A549 (cell line): ENCODE data around the gene HAUS3. TPM values are rescaled to one million over a fixed set of nuclear protein-coding genes. Genes with fewer than 3 reads are reported as not detected.

Experiments
- ATAC-seq, 2 experiments: fragments of 200-7000 bp in 1 of 2; fragments of >200 bp in 1 of 2; cut with Nextera tagmentation in 1 of 2; cut with Tn5 transposase in 1 of 2; 3 replicates each; pipeline versions ENCODE4 v1.8.0 to v1.9.1; 2018 to 2020; ENCODE audit warnings: mild to moderate bottlenecking in 1 of 2, moderate library complexity in 1 of 2
- CTCF ChIA-PET: fragments of 300-600 bp; sonication (Branson Sonifier 250); formaldehyde crosslinking; extraction: SDS; loops from one replicate; lab custom pipeline; 2021; ENCODE audit warnings: antibody characterized with exemption, inconsistent platforms; lab: Yijun Ruan, JAX
- POLR2A ChIA-PET: fragments of 350-600 bp; formaldehyde crosslinking; extraction: SDS; loops from one replicate; lab custom pipeline; 2021; ENCODE audit warnings: antibody characterized with exemption, inconsistent platforms; lab: Yijun Ruan, JAX
- DNase-seq, 2 experiments: peaks; one replicate each; pipeline versions ENCODE4 v3.0.0 to v3.0.0-alpha.2; 2011 to 2016; ENCODE audit warnings: low read depth in 1 of 2, low spot score in 1 of 2
- FAIRE-seq: peaks from 2 replicates; lab custom pipeline; 2011; peaks lifted over from hg19 to GRCh38; lab: Jason Lieb, UNC
- H3K27ac ChIP-seq, 2 experiments: fragments of >200 bp; sonication (Bioruptor Twin); formaldehyde crosslinking; 3 replicates each; pipeline ENCODE4 v1.5.1; 2016 to 2017
- H3K4me1 ChIP-seq: fragments of >200 bp; sonication (Bioruptor Twin); formaldehyde crosslinking; 3 replicates; pipeline ENCODE4 v1.6.1; 2016
- H3K4me2 ChIP-seq: fragments of >200 bp; sonication (Bioruptor Twin); formaldehyde crosslinking; 3 replicates; pipeline ENCODE4 v1.6.1; 2016
- H3K4me3 ChIP-seq: fragments of >200 bp; sonication (Bioruptor Twin); formaldehyde crosslinking; 3 replicates; pipeline ENCODE4 v1.5.1; 2016
- H3K9me3 ChIP-seq: fragments of >200 bp; sonication (Bioruptor Twin); formaldehyde crosslinking; 3 replicates; pipeline ENCODE4 v1.6.1; 2016
- CHD2 ChIP-seq: fragments of 150-350 bp; IDR thresholded peaks from 2 replicates; pipeline ENCODE4 v1.6.1; 2014; ENCODE audit warnings: low read length; ENCODE audit not compliant: partially characterized antibody
- CTCF ChIP-seq: fragments of >200 bp; sonication (Bioruptor Twin); formaldehyde crosslinking; IDR thresholded peaks from 3 replicates; pipeline ENCODE4 v1.5.1; 2016
- EHF ChIP-seq: fragments of 250-450 bp; sonication (Bioruptor Pico); IDR thresholded peaks from 2 replicates; pipeline ENCODE4 v1.5.0; 2020; ENCODE audit warnings: mild to moderate bottlenecking
- FOSL2 ChIP-seq, 2 experiments: fragments of 450-650 bp in 1 of 2; fragments of >200 bp in 1 of 2; sonication (Bioruptor Twin) in 1 of 2; formaldehyde crosslinking; IDR thresholded peaks; 2 replicates each; pipeline versions ENCODE4 v1.5.0 to v1.6.1; 2016 to 2020; ENCODE audit warnings: mild to moderate bottlenecking in 1 of 2, moderate library complexity in 1 of 2
- KDM1A ChIP-seq: fragments of 200-600 bp; sonication (generic); IDR thresholded peaks from 2 replicates; pipeline ENCODE4 v1.6.1; 2016; ENCODE audit warnings: low read depth, mild to moderate bottlenecking
- MAFK ChIP-seq: fragments of 450-650 bp; IDR thresholded peaks from 2 replicates; pipeline ENCODE4 v1.6.1; 2014; ENCODE audit not compliant: partially characterized antibody
- NR3C1 ChIP-seq: fragments of >200 bp; sonication (Bioruptor Twin); formaldehyde crosslinking; IDR thresholded peaks from 3 replicates; pipeline ENCODE4 v1.6.1; 2017
- POLR2AphosphoS2 ChIP-seq: conservative IDR thresholded peaks from 2 replicates; pipeline ENCODE4 v1.6.1; 2012; ENCODE audit warnings: low read length, improper control_type of control experiment, inconsistent platforms
- SMC3 ChIP-seq: fragments of >200 bp; sonication (Bioruptor Twin); formaldehyde crosslinking; IDR thresholded peaks from 3 replicates; pipeline ENCODE4 v1.6.1; 2018; ENCODE audit warnings: inconsistent platforms
- TP53 ChIP-seq: fragments of 250-450 bp; sonication (Bioruptor Pico); IDR thresholded peaks from 2 replicates; pipeline ENCODE4 v1.5.0; 2021; ENCODE audit warnings: mild to moderate bottlenecking, moderate library complexity
- ZC3H11A ChIP-seq: fragments of 450-650 bp; IDR thresholded peaks from 2 replicates; pipeline ENCODE4 v1.6.1; 2014; ENCODE audit warnings: antibody characterized with exemption, mild to moderate bottlenecking
- ZFP36 ChIP-seq: fragments of 450-650 bp; IDR thresholded peaks from 2 replicates; pipeline ENCODE4 v1.6.1; 2014; ENCODE audit warnings: borderline replicate concordance; ENCODE audit not compliant: partially characterized antibody
- ZNF302 ChIP-seq: fragments of 250-450 bp; sonication (Bioruptor Pico); IDR thresholded peaks from 2 replicates; pipeline ENCODE4 v1.9.0; 2021; ENCODE audit warnings: inconsistent platforms, mild to moderate bottlenecking, moderate library complexity
- WGBS: methylation state at CpG from one replicate; pipeline ENCODE4 v1.1.6; 2017; ENCODE audit errors: missing lambda C conversion rate; 5-methylcytosine and 5-hydroxymethylcytosine counted together
- polyA plus RNA-seq, 4 experiments: library from polyadenylated mRNA; depleted of rRNA in 3 of 4; stranded (reverse); fragments of >200 nt; fragmentation: RNase III in 1 of 4; extraction: RNeasy Plus Mini Kit Qiagen cat#74134 plus additional on column Dnase treatment in 1 of 4; gene quantifications; 2 replicates in 3 of 4; 3 replicates in 1 of 4; pipeline ENCODE4 v1.2.3, GENCODE V29; 2011 to 2017
- TF ChIP-seq, protein P1 (sequence below): IDR thresholded peaks from 2 replicates; pipeline ENCODE4 v1.6.1; 2012

The HAUS3 gene
- polyA plus RNA-seq, 2 of the 4 experiments (the other 2 are of a cell fraction) = 7.7 to 10.6 TPM

- no peak for TF ChIP-seq ZNF302 (CRISPR knock-in tag)
Observed at GRCh38 chr4:2289955-2290333, 48.0 kb upstream of the HAUS3 start (continued).

DNA sequence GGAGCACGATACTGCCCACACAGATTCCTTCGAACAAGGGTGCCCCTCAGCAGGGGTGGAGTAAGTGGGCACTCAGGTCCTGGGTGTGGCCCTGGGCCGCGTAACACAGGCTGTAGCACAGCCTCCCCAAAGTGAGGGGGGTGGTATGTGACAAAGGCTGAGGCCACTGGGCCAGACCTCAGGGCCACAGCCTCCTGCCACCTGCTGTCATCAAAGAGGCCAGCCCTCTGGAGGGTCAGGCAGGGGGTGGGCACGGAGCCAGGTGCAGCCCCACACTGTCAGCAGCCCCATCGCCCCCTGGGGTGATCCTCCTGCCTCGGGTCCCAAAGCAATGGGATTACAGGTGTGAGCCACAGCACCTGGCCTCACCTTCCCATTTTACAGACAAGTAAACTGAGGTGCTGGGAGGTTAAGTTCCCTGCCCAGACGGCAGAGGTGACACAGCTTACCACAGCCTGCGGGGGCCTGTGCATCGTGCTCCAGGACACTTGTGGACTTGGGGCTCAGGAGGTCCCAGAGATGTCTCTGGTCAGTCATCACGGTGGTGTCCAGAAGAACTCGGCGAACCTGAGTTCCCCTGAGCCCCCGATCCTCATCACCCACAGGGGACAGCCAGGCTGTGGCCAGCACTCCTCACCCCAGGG lies 47.5 kb upstream of the HAUS3 start:
- POLR2A ChIA-PET = no interaction called here
- Histone ChIP-seq H3K9me3 (no peaks in the 10 kb centered on the region), H3K4me1 (no peaks in the 10 kb centered on the region), H3K27ac (no peak overlapping the region), H3K4me2 (no peak overlapping the region), H3K4me3 (no peak overlapping the region)
- CTCF ChIA-PET = interaction anchor here (1.1 to 1.5 kb wide), 2 partner anchors 9 to 33 kb away, joined by 3 read pairs; no protein-coding TSS in a partner anchor
- WGBS = 96% methylated on average over 4 of the region's 14 CpGs
- ATAC-seq (no peak), DNase-seq (no peak), FAIRE-seq (no peak)
- TF ChIP-seq NR3C1 = no peak

DNA sequence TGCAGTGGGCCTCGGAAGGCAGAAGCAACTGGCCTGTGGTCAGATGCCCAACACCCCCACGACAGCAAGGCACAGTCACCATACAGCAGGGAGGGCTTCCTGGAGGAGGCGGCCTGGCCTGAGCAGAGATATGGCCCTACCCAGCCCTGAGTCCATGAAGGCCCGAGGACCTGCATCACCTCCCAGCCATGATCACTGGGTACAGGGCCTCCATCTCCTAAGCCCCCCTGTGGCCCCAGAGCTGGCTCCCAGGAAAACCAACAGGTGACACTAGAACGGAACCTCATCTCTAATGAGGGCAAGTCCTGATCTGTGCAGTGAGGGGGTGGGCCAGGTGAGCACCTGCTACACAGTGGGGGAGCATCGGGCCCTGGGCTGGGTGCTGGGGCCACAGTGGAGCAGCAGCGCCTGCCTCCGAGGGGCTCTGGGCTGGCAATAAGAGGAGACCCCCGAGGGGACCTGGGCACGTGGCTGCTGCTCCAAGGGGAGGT lies 46.2 kb upstream of the HAUS3 start:
- Histone ChIP-seq H3K4me1 (no peaks in the 10 kb centered on the region), H3K4me3 (no peak overlapping the region), H3K4me2 (no peak overlapping the region), H3K9me3 (no peaks in the 10 kb centered on the region), H3K27ac (no peak overlapping the region)
- 100% methylated on average over 4 of the region's 10 CpGs for WGBS
- ATAC-seq (no peak), DNase-seq (no peak), FAIRE-seq (no peak)
- peak; percentile 82 for TF ChIP-seq ZFP36
- TF ChIP-seq CHD2 = no peak
- POLR2A ChIA-PET = no interaction called here
- CTCF ChIA-PET = no interaction called here

GRCh38 chr4:2287594-2287915 lies 45.6 kb upstream of the HAUS3 start:
- ATAC-seq (no peak; a peak in 1 of 6 replicates), DNase-seq (no peak), FAIRE-seq (no peak)
- no peaks in the 10 kb centered on the region for H3K9me3 ChIP-seq
- H3K27ac ChIP-seq = no peak overlapping the region
- TF ChIP-seq POLR2AphosphoS2 (no peak), MAFK (no peak), KDM1A (no peak), CTCF (no peak), CHD2 (no peak)
- POLR2A ChIA-PET = no interaction called here
- no peaks in the 10 kb centered on the region for H3K4me1 ChIP-seq
- no peak overlapping the region for H3K4me3 ChIP-seq
- 82% methylated on average over 7 of the region's 9 CpGs for WGBS
- CTCF ChIA-PET = no interaction called here
- H3K4me2 ChIP-seq = no peak overlapping the region

DNA sequence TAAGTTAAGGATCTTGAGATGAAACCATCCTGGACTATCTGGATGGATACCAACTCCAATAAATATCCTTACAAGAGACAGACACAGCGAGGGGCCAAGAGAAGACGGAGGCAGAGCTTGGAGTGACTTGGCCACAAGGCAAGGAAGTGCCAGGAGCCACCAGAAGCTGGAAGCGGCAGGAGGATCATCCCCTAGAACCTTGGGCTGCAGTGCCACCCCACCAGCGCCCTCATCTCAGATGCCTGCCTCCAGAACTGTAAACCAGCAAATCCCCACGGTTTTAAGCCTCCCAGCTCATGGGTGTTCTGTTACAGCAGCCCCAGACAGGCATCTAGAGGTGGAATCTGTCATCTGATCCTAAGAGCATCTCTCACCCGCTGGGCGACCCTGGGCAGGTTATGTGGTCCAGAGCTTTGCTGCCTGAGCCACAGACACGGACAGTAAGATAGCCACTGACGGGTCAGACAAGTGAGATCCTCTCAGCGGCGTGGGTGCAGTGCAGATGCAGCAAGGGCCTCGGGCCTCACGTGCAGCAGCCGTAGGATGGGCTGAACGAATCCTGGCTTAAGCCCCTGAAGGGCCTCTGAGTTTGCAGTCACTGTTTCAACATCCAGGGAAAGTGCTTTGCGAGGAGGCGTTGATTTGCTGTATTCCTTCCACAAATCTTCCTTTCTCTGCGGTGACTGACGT lies 45.1 kb upstream of the HAUS3 start:
- no peak overlapping the region for H3K4me3 ChIP-seq
- ATAC-seq = peak in 1 of 2 experiments; percentile 18; a peak in 1 of 6 replicates
- TF ChIP-seq TP53 (CRISPR knock-in tag) = no peak
- no peak for TF ChIP-seq EHF (CRISPR knock-in tag)
- no peak for TF ChIP-seq ZC3H11A
- TF ChIP-seq, protein P1, sequence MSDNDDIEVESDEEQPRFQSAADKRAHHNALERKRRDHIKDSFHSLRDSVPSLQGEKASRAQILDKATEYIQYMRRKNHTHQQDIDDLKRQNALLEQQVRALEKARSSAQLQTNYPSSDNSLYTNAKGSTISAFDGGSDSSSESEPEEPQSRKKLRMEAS = no peak
- no peak for TF ChIP-seq FOSL2 (IDR thresholded peaks at IDR 0.05)
- TF ChIP-seq FOSL2 (CRISPR knock-in tag; IDR thresholded peaks at IDR 0.05) = no peak
- TF ChIP-seq SMC3 = no peak
- FAIRE-seq = no peak
- no peak for DNase-seq
- no peak overlapping the region for H3K4me2 ChIP-seq
- no peak overlapping the region for H3K27ac ChIP-seq
- WGBS = 76% methylated on average over 12 of the region's 19 CpGs
- ChIA-PET POLR2A (no interaction called here), CTCF (no interaction called here)
- no peaks in the 10 kb centered on the region for H3K4me1 ChIP-seq
- H3K9me3 ChIP-seq = no peaks in the 10 kb centered on the region
